C4-2B (cell line): ENCODE results near the gene NINJ1.

Experiments
- CTCF ChIP-seq: fragments of 450-650 bp; conservative IDR thresholded peaks from 2 replicates; pipeline ENCODE4 v1.5.1; 2017; ENCODE audit warnings: mild to moderate bottlenecking
- ZFX ChIP-seq: fragments of 450-650 bp; IDR thresholded peaks from 2 replicates; pipeline ENCODE4 v1.6.1; 2017

DNA sequence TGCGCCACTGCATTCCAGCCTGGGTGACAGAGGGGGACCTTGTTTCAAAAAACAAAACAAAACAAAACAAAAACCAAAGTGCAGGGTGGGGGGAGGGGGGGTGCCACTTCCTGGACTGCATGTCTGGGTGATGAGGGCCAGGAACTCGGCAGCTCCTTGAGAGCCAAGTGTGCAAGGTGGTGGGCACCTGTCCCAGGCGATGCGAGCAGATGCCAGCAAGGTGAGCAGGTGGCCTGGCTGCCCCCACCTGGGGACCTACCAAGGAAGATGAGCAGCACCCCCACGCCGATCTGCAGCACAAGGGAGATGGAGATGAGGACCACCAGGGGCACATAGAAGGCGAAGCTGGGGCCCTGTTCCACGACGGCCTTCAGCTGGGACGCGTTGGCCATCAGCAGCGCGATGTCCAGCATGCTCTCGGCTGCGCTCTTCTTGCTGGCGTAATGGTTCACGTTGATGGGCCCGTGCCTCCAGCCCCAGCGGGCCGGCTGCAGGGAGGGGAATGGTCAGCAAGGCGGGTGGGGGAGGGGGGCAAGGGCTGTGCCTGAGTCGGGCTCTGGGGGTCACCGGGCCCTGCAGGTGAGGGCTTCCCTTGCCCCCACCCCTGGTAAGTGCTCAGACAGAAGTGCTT lies 7.8 kb downstream of the NINJ1 start:
- no peak for TF ChIP-seq CTCF
- no peak for TF ChIP-seq ZFX
